Ureter (tissue), 1 donor: ENCODE results near the gene AADACL4. TPM values are rescaled to one million over a fixed set of nuclear protein-coding genes. Genes with fewer than 3 reads are reported as not detected.

ENCODE experiments used
- DNase-seq: peaks from one replicate; pipeline ENCODE4 v3.0.0-alpha.2; 2020; ENCODE audit warnings: low spot score
- total RNA-seq: library from RNA; stranded (reverse); gene quantifications from one replicate; pipeline ENCODE4 v1.2.4, GENCODE V29; 2023
- donor health status: DM: yes; HTN: yes; CAD: no.

Gene AADACL4
- not detected for total RNA-seq

DNA sequence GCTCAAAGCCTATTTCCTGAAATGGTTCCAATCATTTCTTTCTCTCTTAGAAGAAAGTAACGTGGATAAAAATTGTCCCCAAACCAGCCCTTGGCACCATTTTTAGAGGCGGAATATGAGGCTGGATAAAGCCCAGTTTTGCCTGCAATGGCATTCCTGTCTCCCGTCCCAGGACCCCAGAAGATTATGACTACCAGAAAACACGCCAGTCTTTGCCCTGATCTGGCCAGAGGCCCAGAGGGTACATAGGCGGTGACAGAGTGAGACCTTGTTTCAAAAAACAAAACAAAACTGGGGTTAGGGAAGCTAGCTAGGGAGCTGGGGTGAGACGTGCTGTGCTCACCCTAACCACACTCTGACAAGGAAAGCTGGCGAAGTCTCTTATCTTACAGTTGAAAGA, at the start of gene AADACL4:
Gene AADACL4, plus strand, starts transcription at position 301 of the 400 bp plus-strand sequence. CDS start 462 bp downstream, outside the sequence.
- no peak for DNase-seq

DNA sequence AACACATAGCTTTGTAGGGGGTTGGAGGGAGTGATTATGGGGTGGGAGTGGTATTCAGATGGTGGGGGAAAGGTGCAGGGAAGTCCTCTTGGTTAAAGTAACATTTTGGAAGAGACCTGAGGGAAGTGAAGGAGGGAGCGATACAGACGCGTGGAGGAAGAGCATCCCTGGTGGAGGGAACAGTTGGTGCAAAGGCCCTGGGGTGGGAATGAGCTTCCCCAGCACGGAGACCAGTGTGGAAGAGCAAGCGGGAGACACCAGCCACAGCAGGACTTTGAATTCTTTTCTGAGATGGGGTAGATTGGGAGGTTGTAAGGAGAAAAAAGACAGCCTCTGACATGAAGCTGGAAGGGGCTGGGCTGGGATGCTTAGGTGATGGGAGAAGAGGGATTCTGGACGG, 49.4 kb upstream of the AADACL4 start:
- no peak for DNase-seq

DNA sequence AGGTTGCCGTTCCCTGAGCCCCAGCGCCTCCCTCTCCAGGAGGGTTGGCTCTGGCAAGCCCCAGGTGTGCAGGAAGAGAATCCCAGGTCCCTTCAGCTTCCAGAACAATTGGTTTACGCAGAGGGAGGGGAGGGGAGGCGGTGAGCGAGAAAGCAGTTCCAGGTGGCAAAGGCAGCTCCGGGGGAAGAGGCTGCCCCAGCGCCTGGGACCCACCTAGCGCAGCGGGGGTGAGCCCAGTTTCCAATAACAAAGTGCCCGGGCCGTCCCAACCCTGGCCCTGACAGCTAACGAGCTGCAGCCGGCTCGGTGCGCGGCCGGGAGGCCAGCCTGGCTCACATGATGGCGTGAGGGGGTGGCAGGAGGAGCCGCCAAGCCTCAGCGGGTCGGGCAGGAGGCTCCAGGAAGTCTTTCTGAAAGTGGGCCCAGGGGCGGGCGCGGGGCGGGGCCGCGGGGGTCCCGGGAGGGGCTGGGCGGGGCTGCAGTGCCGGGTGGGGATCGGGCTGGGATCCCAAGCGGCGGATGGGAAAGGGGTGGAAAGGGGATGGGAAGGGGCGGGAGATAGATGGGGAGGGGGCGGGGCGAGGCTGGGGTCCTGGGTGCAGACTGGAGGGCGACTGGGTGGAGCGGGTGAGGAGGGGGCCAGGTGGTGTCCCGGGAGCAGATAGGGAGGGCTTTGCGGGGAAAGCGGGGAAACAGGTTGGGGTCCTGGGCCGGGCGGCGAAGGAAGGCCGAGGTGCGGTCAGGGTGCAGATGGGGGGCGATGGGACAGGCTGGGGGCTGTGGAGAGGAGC, 48.7 kb upstream of the AADACL4 start:
- peak; percentile 90 for DNase-seq

DNA sequence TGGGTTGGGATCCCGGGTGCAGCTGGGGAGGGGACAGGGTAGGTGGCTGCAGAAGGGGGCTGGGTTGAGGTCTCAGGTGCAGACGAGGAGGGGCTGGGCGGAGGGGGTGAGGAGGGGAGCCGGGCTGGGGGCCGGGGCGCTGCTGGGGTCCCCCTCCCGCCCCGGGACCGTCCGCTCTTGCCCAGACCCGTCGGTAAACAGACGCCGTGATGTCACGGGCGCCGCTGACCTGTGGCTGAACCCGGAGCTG, 48.2 kb upstream of the AADACL4 start:
- no peak for DNase-seq

DNA sequence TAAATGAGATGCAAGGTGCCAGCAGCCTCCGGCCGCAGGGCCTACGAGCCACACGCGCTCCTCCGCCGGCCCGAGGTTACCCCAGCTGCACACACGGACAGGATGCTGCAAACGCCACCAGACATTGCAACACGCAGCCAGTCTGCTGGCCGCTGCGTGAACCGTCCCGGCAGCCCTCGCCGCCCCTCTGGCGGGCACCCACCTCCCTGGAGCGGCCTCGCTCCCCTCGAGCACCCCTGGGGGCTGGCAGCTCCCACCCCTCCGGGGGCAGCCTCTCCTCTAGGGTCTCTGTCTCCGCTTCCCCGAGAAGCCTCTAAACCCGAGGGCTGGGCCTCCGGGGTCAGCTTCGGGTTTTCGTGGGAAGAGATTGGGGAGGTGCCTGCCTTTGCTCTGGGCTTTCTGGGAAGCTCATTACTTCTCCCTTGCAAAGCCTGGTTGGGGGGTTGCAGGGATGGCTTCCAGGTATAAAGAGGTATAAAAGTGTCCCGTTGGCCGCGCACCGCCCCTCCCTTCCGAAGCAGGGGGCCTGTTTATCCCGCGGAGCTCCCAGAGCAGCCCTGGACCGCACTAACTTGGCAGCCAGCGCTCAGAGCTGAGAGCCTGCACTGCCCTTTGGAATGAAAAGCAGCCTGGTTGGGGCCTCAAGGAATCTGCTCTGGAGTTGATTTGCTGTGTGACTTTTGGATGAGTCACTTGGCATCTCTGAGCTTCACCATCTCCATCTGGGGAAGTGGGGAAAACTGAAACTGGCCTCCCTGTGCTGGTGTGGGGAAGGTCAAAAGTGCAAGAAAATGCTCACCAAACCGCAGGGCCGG, 47.7 kb upstream of the AADACL4 start:
- peak; percentile 94 for DNase-seq

DNA sequence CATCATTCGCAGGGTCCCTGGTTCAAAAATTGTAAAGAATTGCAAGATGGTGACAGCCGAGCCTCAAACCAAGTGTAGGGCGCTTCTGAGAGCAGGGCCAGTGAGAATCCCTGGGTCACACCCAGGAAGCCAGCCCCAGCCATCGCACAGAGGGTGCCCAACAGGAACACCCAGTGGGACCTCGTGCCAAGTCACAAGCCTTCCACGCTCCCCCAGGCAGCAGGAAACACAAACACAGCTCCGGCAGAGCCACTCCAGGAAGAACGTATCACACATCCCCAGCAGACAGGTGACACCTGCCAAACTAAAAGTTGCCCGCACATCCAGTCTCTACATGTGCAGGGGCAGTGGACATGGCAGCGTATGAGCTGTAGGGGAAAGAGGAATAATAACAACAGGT, 46.1 kb upstream of the AADACL4 start:
- DNase-seq = peak; percentile 87

DNA sequence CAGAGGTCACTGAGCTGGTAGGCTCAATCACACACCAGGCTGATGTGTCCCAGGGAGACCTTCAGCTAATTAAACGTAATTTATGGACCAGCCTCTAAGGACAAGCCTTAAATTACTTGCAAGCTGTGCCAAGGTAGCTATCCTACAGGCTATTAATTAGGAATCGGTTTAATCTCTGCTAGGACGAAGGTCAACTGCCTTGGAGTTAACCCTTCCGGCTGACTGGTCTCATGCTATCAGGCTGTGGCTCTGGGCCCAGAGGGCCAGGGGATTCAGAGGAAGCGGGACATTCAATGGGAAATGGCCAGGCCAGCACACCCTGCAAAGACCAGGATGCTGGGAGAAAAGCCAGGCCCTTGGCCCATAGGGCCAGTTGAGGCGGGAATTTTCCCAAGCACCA, 44.9 kb upstream of the AADACL4 start:
- no peak for DNase-seq

DNA sequence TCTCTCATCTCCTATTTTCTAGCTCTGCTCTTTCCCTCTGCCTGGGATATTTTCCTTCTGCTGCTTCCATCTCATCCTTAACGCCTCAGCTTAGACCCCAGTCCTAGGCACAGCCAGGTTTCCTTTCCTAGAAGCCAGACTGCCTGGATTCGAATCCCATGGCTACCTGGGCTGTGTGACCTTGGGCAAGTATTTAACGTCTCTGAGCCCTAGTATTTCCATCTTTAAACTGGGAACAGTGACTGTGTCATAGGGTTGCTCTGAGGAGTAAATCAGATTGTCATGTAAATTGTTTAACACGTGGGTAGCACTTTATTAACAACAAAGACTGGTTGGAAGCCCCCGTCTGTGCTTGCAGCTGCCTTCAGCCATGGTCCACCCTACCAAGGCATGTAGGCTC, 44.2 kb upstream of the AADACL4 start:
- no peak for DNase-seq

DNA sequence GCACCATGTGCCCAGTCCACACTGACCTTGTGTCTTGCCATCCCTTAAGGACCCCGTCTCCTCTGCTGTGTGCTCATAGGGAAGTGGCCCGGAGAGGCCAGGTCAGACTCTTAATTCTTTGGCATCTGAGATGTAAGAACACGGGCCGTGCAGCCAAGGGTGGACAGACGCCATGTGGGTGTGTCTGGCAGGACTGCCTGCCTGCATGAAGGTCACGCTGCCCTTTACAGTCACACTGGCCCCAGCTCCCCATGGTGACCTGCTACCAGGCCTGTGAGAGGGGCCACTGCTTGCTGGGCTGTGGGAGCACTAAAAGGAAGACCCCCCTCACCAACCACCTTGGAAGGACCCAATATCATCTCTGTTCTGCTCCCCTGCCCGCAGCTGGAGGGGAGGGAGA, 43.5 kb upstream of the AADACL4 start:
- no peak for DNase-seq

DNA sequence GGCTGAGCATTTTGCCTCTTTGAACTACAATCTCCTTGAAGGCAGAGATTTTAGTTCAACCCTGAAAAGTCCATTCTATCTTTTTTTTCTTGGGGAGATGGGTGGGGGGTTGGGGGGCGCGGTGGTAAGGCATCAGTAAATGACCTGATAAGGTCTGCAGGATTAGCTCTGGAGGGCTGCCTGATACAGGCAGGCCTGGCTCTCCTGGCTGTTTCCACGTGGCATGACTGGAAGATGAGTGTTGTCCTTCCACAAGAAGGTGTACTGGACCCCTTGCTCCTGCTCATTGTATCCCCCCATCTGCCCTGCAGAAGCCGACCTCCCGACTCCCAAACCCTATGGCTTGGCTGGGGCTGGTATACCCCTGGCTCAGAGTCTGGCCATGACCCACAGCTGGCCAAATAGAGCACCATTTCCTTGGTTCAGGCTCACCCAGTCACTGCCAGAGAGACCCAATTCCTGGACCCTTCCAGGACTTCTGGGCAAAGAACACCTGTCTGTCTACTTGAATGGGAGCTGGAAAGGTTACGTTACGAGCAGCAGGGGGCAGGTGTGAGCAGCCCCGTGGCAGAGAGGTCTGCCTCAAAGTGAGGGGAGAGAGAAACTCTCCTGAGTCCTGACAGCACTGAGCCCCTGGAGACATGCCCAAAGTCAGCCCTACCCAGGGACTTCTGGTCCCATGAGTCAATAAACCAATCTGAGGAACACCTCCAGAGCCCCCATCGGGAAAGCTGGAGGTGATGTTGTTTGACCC, 42.8 kb upstream of the AADACL4 start:
- DNase-seq = no peak

DNA sequence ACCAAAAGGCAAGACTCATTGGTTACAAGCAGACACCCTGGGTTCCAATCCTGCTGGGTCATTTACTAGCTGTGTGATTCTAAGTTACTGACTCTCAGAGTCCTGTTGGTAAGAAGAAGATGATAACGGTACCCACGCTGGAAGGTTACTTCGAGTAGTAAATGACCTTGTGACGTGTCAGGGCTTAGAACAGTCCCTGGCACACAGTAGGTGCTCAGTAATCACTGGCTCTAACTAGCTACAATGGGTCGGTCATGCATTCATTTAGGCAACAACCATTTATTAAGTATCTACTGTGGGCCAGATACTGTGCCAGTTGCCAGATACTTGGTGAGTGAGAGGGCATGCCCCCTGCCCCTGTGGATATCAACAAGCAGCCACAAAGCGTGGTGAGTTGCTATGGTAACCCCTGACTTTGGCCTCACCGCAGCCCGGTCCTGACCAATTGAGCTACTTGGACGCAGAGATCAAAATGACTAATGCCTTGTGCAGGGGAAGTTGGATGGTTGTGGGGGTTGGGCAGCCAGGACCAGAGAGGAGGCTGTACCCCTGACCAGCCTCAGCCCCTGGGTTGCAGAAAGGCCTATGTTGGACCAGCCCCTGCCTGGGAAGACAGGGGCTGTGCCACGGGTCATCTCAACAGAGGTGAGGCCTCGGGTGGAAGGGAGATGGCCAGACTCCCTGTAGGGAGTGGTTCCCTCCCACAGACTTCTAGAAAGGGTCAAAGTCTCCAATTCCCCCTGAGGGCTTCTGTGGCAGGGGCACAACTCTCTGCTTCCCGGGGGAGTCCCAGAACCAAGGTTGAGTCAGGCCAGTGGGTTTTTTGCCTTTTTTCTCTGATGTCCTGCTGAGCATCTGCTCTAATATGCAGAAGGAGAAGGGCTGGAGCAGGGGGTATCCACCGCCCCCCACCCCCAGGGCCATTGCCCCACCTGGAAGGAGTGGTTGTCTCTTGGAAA, 41.9 kb upstream of the AADACL4 start:
- no peak for DNase-seq

DNA sequence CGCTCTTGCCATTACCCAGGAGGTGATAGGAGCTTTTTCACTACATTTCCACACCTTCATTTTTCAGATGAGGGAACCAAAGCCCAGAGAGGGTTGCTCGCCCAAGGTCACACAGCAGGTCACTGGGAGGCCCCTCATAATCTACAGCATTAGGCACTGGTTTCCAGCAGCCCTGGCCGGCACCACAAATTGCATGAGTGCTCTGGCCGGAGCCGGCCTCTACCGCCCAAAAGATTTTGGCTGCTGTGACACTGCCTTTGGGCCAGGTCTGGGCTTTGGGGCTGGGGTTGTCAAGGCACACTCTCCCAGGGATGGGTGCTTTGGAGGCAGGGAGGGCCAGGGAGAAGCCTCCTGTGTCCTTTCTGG, 41.2 kb upstream of the AADACL4 start:
- no peak for DNase-seq

DNA sequence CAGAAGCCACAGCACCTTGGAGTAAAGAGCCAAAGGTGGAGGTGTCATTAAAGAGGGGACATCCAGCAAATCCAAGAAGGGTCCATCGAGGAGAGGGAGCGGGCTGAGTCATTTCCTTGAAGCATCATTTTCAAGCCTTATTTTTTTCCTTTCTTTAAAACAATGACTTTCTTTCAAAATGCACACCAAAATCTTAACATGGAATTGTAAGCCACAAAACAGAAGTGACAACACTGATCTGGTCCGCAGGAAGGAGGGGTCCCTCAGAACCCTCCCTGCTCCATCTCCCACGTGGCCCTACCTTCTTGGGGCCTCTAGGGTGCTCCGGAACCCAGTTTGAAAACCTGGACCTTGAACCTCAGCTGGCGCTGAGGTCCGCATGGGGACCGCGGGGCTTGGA, 40.7 kb upstream of the AADACL4 start:
- DNase-seq = no peak

DNA sequence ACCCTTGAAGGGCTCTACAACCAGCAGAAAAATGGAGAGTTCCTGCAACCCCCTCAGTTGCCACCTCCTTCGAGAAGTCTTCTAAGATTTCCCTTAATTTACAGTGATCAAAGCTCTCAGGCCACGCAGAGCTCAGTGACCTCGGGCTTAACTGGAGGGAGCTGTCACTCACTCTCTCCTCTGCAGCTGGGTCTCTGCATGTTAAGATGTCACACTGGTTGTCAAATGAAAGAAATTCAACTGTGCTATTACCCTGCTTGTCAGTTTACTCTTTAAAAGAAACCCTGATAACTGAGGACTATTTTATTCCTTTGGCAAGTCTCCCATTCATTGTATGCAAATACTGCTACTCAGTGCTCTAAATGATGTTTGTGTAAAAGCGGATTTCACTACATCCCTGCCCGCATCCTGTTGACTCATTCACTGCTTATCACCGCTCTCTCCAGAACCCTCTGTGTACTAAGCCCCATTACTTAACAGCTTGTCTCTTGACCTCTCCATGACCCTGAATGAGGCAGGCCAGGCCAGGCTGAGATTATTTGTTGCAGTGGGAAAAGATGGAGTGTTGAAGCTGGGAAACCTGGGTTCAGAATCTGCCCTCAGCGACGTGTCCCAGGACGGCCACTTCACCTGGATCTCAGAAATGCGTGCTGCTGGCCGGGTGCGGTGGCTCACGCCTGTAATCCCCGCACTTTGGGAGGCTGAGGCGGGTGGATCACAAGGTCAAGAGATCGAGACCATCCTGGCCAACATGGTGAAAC, 39.6 kb upstream of the AADACL4 start:
- no peak for DNase-seq

DNA sequence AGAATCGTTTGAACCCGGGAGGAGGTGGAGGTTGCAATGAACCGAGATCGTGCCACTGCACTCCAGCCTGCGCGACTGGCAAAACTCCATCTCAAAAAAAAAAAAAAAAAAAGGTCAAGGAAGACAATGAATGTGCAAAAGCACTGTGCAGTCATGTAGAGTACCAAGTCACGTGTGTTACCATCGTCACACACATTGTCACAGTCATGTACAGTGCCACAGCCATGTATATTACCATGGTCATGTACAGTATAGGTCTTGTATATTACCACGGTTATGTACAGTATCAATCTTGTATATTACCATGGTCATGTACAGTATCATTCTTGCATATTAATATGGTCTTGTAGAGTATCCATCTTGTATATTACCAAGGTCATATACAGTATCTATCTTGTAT, 38.9 kb upstream of the AADACL4 start:
- no peak for DNase-seq

DNA sequence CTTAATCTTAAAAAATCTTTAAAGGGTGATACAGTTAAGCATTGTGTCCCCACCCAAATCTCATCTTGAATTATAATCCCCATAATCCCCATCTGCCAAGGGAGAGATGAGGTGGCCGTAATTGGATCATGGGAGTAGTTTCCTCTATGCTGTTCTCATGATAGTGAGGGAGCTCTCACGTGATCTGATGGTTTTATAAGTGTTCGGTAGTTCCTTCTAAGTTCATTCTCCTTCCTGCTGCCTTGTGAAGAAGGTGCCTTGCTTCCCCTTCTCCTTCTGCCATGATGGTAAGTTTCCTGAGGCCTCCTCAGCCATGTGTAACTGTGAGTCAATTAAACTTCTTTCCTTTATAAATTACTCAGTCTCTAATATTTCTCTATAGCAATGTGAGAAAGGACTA, 36.6 kb upstream of the AADACL4 start:
- DNase-seq = no peak

DNA sequence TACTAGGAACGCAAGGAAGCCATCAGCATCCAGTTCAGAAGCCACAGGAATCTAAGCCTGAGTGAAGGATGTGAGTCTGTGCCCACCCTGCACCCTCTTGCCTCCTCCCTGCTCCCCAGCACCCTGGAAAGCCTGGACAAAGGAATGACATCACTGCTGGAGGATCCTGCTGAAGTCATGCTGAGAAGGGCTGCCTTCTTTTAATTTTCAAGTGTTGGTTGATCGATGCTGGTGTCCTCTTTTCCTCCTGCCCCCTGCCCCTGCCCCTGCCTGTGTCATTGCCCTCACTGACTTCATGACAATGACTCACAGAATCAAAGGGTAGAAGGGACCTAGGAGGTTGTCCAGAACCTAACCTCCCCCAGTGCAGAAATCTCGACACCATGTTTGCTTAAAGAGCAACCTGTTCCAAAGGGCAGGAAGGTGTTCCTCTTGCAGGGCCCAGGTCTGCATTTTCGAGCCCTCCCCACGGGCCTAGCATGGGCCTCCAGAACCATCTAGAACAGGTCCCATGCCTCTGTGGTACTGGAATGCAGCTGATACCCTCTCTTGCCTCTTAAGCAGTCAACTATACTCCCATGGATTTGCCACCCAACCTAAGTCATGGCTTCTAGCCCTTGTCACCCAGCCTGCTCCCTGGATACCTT, 35.5 kb upstream of the AADACL4 start:
- DNase-seq = no peak

DNA sequence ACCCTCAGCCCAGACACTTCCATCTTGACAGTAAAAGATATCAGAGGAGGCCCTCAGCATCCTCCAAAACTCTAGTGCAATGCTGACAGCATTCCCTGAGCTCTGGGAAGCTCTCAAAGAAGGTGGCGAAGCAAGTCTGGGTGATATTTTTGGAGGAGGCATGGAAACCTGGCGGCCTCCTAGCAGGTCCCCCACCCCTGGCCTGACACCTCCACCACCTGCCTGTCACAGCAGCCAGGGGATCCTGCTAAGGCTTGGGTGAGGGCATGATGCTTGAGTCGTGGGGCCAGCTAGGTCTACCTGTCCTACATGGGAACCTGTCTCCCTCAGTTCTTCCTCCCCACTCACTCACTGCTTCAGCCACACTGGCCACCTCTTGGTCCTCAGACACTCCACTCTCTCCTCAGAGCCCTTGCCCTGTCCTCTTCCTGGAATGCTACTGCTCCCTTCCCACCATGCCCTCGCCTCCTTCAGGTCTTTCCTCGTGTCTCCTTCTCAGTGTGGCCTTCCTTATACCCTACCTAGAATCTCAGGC, 34.3 kb upstream of the AADACL4 start:
- DNase-seq = no peak

DNA sequence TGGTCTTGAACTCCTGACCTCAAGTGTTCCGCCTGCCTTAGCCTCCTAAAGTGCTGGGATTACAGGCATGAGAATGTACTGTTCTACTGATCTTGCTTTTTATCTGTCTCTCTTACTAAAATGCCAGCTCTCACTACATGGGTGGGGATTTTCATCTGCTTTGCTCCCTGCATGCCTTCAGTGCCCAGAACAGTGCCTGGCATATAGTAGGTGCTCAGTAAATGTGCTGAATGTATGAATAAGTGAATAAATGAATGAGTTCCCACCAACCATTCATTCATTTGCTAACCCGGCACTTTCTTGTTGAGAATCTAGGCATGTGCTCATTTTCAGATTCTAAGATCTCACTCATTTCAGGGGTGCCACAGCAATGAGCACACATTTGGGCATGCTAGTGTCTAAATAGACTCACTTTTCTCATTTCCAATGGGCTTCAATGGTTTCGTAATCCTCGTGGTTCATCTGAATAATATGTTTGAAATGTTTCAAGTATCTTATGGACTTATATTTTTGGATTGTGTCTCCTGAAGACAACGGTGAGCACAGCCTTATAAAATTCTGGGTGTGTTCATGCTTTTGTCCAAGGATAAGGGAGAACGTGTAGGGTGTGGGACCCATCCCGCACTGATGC, 33.5 kb upstream of the AADACL4 start:
- no peak for DNase-seq

DNA sequence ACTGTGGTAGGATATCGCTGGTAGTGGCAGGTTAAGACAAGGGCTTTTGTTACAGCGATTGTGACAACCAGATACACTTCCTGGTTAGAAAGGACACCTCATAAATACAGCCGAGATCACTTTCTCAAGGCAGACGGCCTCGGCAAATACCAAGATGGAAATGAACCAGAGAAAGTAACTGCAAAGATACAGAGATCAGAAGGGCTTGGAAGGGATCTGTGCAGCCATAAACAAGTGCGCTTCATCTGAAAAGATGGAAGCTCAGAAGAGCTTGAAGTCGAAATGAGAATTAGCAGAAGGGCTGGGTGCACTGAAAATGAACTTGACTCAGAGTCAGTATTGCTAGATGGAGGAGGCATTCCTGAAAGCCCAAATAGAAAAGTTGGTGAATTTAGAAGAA, 32.9 kb upstream of the AADACL4 start:
- no peak for DNase-seq
